ENCODE data around the gene UBE2QL1.

GRCh38 chr5:6484446-6484845, 35.8 kb downstream of the UBE2QL1 start:
- TF ChIP-seq POLR2A (IDR thresholded peaks at IDR 0.05) = no peak
- TF ChIP-seq CTCF (IDR thresholded peaks at IDR 0.05) = no peak
